H1 (cell line): Measurements from ENCODE around the gene MARS2.

ENCODE experiments used
- EP300 ChIP-seq, 2 experiments: IDR thresholded peaks; 1 replicate in 1 of 2; 2 replicates in 1 of 2; pipeline ENCODE4 v1.6.1; 2011 to 2012; ENCODE audit warnings: low read depth in 2 of 2, low read length in 2 of 2, mild to moderate bottlenecking in 2 of 2, borderline replicate concordance in 1 of 2, inconsistent platforms in 1 of 2, moderate library complexity in 1 of 2
- JUN ChIP-seq: IDR thresholded peaks from 2 replicates; pipeline ENCODE4 v1.6.1; 2011; ENCODE audit warnings: low read depth, mild to moderate bottlenecking, improper control_type of control experiment, low read length
- TF ChIP-seq, protein P1 (sequence below), 3 experiments: IDR thresholded peaks; 1 replicate in 2 of 3; 2 replicates in 1 of 3; pipeline versions ENCODE4 v1.5.1 to v1.6.1; 2011; ENCODE audit warnings: low read length in 3 of 3, mild to moderate bottlenecking in 3 of 3, inconsistent platforms in 2 of 3, low read depth in 1 of 3, moderate library complexity in 1 of 3; ENCODE audit not compliant: insufficient read depth in 1 of 3; ENCODE audit errors: control extremely low read depth in 1 of 3
- TF ChIP-seq, protein P2 (sequence below): IDR thresholded peaks from 2 replicates; pipeline ENCODE4 v1.6.1; 2011; ENCODE audit warnings: low read length, improper control_type of control experiment

DNA sequence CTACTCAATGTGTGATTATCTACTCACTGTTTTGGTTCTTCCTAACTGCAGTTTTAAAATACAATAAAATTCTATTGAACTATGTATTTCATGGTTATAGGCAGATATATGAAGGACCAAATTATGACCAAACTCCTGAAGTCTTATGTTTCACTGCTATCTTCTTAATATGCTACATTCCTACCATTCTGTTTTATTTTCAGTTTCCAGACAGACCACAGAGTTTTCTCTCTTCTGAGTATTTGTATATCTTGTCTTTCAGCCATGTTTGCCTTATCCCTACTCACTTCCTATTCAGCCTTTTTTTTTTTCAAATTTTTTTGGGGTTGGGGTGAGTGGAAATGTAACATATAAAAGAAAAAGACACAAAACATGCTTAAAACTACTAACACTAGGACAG, 36.1 kb upstream of the MARS2 start:
- TF ChIP-seq EP300 (IDR thresholded peaks at IDR 0.05; ENCODE audit: borderline replicate concordance in 1 of 2, low read depth in 2 of 2, low read length in 2 of 2) (no peak), JUN (no peak)
- TF ChIP-seq, protein P1, sequence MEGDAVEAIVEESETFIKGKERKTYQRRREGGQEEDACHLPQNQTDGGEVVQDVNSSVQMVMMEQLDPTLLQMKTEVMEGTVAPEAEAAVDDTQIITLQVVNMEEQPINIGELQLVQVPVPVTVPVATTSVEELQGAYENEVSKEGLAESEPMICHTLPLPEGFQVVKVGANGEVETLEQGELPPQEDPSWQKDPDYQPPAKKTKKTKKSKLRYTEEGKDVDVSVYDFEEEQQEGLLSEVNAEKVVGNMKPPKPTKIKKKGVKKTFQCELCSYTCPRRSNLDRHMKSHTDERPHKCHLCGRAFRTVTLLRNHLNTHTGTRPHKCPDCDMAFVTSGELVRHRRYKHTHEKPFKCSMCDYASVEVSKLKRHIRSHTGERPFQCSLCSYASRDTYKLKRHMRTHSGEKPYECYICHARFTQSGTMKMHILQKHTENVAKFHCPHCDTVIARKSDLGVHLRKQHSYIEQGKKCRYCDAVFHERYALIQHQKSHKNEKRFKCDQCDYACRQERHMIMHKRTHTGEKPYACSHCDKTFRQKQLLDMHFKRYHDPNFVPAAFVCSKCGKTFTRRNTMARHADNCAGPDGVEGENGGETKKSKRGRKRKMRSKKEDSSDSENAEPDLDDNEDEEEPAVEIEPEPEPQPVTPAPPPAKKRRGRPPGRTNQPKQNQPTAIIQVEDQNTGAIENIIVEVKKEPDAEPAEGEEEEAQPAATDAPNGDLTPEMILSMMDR (IDR thresholded peaks at IDR 0.05; ENCODE audit: control extremely low read depth in 1 of 3, insufficient read depth in 1 of 3, low read depth in 1 of 3, low read length in 3 of 3): no peak
- TF ChIP-seq, protein P2, sequence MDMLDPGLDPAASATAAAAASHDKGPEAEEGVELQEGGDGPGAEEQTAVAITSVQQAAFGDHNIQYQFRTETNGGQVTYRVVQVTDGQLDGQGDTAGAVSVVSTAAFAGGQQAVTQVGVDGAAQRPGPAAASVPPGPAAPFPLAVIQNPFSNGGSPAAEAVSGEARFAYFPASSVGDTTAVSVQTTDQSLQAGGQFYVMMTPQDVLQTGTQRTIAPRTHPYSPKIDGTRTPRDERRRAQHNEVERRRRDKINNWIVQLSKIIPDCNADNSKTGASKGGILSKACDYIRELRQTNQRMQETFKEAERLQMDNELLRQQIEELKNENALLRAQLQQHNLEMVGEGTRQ: no peak
